ENCODE measurements around the gene PFN2.
A peak's percentile ranks its signal among the peaks of the same experiment; 100 is the strongest.
"Not testable (repeated sequence)": the region's sequence is repeated elsewhere in the genome, so short reads cannot be mapped to it uniquely, and the experiment has no call there.

The PFN2 gene

DNA sequence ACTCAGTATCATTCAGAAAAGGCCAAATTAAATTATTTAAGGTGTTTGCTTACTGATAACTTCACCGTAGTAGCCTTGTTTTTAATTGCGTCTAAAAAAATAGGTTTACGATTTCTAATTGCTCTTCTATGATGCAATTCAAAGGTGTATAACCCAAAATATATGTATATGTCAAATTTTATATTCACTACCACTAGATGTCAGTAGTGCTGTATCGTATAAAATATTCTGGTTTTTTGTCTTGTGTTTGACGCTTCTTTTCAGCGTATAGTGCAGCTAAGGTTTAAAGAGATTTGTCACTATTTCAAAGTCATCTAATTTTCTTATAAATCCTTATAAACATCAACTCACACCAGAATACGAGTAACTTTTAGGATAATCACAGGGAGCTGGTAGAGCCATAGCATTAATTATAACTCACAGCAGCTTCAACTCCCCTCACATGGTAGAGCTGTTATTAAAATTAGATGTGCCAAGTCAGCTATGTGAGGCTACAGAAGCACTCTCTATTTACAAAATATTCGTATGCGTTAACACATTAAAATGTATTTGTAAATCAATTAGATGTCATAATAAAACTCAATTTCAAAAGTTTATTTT is 3.5 kb downstream of the PFN2 start:
- peak; percentile 73 for DNase-seq

DNA sequence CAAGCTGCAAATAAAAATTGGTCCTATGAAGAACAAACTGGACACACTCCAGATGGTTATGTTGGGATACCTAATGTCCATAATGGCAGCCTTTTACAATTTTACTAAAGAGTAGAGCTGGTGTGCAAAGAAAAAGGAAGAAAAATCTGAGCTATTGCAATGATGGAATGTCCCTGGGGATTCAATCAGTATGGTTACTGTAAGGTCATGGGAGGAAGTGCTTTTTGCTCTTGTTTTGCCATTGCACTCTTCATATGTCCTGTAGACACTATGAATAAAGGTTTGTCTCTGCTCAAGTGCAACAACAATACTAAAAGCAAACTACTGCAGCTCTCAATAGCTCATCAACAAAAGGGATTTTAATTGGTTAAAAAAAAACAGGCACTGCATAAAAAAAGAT is 5.4 kb downstream of the PFN2 start:
- no peak for DNase-seq

DNA sequence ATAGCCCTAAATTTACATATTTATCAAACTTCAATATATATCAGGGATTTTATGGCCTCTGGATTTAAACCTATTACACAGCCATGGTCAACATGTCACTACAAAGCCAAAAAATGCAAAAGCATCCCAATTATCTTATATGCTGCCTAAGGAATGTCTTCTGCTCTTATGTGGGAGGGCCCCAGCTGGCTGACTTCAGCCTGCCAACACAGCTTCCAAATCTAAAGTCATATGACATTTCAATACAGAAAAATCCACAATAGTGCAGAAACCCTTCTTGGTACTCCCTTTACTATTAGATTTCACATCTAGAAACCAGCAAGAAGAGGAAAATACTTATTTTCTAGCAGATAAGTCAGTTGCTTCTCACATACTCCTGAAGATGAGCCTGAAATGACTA is 6.4 kb downstream of the PFN2 start:
- DNase-seq = no peak

DNA sequence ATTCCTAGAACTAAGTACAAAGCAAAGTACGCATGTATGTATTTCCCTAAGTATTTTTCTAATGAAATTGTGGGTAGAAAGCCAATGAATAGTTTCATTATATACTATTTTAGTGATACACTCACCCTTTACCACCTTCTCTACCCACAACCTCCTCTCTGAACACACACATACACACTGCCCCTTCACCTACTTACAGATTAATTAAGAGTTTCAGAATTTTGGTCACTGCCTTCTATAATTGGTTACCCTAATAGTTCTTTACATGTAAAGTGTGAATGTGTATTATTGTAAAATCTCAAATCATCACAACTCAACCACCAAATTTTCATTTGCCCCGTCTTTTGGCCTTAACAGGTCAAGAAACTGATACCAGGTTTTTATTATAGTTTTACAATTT is 7.2 kb downstream of the PFN2 start:
- DNase-seq = no peak

DNA sequence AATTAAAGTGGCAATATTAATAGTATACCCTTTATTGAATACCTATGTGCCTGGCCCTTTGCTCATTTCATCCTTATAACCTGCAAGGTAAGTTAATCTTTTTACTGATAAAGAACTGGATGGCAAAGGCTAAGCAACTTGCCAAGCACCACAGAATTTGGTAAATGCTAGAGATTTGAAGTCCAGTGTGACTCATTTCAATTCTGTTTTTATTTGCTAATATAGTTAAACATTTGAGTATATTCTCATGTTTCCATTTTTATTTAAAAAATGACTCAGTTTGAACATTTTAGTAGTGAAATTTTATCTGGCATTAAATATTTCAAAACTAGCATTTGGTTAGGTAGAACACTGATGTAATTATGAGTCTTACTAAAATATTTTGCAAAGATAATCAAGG is 11.3 kb downstream of the PFN2 start:
- no peak for DNase-seq

DNA sequence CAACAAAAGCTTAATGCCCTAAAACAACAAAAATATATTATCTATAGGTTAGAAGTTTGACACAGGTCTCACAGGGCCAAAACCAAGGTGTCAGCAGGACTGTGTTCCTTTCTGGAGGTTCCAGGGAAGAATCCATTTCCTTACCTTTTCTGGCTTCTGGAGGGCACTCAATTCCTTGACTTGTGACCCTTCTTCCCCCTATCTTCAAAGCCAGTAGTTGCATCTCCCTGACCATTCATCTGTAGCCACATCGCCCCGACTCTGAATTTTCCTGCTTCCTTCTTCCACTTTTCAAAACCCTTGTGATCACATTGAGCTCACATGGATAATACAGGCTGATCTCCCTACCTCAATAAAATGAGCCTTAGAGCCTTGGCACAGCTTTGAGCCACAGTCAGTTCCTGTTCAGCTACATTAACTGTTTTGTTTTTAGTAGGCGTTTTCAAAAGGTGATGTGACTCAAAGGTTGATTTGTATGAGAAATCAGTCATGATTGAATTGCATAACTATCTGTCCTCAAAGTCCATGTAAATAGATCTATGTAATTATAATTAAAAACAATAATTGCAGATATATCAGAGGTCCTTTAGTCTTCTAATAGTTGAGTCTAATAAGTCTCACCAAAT is 12.4 kb downstream of the PFN2 start:
- no peak for DNase-seq

DNA sequence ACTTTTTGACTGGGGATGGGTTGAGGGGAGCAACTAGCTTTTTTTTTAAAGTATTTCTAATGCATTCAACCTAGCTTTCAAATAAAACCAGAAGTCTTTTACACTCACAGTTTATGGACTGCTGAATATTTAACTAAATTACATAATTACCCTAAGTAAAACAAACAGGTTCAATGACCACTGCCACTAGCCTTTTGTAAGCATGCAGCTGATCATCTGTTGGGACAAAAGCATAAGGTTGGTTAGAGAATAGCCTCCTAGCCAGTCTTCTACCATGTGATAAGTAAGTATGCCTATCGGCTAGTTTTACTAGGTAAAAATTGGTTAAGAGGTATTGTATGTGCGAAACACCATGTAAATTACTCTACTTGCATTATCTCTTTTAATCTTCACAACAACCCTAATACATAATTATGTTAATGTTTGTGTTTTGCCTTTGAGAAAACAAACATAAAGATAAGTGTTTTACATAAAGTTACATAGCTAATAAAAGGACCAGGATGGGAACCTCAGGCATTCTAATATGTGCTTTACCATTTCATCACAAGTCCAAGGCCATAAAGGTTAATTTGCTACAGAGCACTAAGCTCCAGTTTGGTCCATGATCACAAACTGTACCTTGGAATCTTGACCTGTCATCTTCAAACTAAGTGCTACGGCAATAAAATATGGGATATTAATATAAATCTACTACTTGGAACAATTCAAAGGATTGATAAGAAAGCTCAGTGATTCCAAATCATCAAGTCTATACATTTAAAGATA is 13.2 kb downstream of the PFN2 start:
- DNase-seq = no peak

DNA sequence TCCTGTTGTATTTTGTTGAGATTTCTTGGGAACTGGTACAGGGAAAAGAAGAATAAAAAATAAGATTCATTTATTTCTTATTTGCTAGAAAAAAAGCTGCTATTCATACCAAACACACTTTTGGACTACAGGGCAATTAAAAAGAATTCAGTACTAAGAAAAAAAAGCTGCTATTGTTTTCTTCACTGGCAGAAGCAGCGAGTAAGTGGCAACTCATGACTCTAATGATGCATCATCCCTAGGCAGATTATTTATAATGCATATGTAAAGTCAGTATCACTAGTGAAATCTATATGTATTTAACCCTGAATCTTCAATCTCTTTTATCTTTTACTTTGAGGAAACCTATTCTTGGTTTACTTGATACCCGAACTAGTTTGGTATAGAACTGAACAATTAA is 15.2 kb downstream of the PFN2 start:
- no peak for DNase-seq

DNA sequence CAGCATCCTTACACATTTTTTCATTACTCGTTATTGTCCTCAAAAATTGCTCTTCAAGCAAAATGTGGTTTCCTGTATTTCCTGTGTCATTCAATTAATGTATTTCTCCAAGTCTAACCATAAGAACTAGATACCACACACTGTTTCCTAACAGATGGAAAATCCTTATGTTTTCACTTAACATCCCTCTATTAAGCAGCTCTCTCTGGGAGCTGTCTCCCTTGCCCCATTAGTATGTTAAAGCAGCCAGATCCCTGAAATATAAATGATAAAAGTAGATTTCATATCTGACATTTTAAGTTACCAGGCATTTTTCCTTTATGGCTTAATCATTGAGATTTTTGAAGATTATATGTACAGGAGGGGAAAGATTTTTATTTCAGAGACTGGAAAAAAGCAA is 15.9 kb downstream of the PFN2 start:
- no peak for DNase-seq

DNA sequence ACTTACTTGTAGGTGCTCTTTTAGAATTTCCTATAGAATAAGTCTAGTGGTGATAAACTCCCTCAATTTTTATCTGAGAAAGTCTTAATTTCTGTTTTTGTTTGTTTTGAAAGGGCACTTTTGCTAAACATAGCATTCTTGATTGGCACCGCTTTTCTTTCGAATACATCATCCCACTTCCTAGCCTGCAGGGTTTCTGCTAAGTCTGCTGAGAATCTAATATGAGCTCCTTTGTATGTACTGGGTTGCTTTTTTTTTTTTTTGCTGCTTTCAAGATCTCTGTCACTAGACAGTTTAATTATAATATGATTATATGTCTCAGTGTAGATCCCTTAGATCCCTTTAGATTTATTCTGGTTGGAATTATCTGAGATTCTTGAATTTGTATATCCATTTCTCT is 21.5 kb downstream of the PFN2 start:
- DNase-seq = no peak

DNA sequence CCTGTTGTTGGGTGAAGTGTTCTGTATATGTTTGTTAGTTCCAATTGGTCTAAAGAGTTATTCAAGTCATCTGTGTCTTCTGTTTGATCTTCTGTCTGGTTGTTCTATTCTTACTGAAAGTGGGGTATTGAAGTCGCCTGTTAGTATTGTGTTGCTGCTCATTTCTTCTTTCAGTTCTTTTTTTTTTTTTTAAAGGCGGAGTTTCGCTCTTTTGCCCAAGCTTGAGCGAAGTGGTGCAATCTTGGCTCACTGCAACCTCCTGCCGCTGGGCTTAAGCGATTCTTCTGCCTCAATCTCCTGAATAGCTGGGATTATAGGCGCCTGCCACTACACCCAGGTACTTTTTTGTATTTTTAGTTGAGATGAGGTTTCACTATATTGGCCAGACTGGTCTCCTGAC is 23.5 kb downstream of the PFN2 start:
- no peak for DNase-seq

DNA sequence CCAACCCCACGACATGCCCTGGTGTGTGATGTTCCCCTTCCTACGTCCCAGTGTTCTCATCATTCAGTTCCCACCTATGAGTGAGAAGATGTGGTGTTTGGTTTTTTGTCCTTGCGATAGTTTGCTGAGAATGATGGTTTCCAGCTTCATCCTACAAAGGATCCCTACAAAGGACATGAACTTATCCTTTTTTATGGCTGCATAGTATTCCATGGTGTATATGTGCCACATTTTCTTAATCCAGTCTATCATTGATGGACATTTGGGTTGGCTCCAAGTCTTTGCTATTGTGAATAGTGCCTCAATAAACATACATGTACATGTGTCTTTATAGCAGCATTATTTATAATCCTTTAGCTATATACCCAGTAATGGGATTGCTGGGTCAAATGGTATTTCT is 26.7 kb downstream of the PFN2 start:
- DNase-seq = not testable (repeated sequence)

DNA sequence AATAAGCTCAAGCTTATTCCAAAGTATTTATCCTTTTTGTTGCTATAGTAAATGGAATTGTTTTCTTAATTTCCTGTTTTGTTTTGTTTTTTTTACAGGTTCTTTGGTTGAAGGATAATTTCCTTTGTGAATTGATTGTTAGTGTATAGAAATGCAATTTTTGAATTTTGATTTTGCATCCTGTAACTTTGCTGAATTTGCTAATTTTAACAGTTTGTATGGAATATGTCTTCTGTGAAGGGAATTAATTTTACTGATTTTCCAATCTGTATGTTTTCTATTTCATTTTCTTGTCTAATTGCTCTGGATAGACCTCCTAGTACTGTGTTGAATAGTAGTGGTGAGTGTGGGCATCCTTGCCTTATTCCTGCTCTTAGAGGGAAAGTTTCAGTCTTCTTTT is 28.3 kb downstream of the PFN2 start:
- DNase-seq = no peak

DNA sequence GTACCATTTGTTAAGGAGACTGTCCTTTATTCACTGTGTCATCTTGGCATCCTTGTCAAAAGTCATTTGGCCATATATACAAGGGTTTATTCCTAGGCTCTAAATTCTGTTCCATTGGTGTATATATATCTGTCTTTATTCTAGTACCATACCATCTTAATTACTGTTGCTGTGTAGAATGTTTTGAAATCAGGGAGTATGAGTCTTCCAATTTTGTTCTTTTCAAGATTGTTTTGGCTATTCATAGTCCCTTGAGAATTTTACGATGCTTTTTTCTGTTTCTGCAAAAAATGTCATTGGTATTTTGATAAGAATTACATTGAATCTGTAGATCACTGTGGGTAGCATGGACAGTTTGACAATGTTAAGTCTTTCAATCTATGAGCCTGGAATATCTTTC is 28.7 kb downstream of the PFN2 start:
- no peak for DNase-seq

DNA sequence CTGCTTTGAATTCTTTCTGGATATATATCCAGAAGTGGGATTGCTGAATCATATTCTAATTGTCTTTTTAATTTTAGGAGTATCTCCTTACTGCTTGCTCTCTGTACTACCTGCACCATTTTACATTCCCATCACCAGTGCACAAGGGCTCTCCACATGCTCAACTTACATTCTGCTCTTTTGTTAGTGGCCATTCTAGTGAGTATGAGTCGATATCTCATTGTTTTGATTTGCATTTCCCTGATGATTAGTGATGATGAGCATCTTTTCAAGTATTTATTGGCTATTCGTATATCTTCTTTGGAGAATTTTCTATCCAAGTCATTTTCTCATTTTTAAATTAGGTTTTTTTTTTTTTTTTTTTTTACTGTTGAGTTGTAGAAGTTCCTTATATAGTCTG is 29.5 kb downstream of the PFN2 start:
- no peak for DNase-seq

DNA sequence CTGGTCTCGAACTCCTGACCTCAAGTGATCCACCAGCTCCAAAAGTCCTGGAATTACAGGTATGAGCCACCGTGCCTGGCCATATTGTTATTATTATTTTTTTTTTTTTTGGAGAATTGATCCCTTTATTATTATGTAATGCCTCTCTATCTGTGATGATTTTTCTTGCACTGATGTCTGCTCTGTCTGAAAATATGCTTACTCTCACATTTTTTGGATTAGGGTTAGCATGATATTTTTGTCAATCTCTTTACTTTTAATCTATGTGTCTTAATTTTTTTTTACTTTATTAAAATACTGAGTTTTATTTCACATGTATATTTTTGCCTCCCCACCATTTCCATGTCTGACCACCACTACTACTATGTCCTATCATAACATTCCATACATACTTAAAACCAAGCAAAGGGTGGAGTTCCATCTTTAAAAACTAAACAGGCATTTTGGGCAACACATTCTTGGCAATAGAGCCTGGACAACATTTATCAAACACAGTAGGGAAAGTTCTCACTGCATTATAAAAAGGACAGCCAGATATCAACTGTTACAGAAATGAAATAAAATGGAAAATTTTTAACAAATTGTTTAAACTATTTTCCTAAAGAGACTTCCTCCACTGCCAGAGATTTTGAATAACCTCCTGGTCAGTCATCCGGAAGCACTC is 32.2 kb downstream of the PFN2 start:
- not testable (repeated sequence) for DNase-seq

DNA sequence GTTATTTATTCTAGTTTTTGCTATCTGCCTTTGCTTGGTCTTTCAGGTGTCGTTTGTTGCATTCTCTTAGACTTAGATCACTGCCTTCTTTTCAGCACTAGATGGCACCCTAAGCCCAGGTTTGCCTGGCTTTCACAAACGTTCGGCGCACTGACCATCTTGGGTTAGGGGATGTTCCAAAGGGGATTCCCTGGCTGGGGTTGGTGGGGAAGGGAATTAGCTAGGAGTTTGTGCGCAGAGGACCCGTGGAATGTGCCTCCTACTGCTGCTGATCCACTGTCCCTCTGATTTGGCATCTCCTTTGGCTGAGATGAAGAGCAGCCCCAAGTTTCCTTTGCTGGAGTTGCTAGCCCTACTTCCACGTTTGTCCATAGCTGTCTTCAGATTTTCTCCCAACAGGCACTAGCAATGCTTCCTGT is 33.9 kb downstream of the PFN2 start:
- DNase-seq = peak; percentile 42

DNA sequence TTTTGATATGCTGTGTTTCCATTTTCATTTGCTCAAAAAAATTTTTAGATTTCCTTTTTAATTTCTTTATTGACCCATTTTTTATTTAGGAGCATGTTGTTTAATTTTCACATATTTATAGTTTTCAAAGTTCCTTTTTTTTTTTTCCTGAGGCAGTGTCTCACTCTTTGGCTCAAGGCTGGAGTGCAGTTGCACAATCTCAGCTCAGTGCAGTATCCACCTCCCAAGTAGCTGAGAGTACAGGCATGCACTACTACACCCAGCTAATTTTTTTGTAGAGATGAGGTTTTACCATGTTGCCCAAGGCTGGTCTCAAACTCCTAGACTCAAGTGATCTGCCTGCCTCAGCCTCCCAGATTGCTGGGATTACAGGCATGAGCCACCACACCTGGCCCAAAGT is 36.2 kb downstream of the PFN2 start:
- DNase-seq = no peak

DNA sequence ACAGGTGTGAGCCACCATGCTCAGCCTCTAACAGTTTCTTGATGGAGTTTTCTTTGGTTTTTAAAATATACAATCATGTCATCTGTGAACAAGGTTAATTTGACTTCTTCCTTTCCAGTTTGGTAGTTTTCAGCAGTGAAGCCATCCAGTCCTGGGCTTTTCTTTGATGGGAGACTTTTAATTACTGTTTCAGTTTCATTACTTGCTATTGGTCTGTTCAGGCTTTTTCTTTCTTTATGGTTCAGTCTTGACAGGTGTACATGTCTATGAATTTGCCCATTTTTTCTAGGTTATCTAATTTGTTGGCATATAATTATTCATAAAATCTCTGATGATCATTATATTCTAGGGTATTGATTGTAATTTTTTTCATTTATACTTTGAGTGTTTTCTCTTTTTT is 36.8 kb downstream of the PFN2 start:
- no peak for DNase-seq

DNA sequence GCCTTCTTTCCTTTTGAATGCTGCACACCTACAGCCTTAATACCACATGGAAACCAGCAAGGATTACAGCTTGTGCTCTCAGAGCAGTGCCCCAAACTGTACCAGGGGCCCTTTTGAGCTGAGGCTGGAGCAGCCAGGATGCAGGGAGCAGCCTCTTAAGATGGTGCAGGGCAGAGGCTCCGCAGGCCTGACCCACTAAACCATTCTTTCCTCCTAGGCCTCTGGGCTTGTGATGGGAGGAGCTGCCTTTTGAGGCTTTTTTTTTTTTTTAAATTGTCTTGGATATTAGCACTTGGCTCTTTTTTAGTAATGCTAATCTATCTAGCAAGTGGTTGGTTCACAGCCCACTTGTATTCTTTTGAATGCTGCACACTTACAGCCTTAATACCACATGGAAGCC is 37.7 kb downstream of the PFN2 start:
- no peak for DNase-seq

DNA sequence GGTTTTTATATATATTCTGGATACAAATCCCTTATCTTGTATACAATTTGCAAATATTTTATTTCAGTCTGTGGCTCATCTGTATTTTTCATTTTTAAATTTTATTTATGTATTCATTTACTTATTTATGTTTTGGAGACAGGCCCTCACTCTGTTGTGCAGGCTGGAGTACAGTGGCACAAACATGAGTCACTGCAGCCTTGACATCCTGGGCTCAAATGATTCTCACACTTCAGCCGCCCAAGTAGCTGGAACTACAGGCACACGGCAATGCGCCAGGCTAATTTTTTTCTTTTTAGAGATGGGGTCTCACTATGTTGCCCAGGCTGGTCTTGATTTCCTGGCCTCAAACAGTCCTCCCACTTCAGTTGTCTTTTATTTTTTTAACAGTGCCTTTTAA is 50.6 kb downstream of the PFN2 start:
- no peak for DNase-seq

DNA sequence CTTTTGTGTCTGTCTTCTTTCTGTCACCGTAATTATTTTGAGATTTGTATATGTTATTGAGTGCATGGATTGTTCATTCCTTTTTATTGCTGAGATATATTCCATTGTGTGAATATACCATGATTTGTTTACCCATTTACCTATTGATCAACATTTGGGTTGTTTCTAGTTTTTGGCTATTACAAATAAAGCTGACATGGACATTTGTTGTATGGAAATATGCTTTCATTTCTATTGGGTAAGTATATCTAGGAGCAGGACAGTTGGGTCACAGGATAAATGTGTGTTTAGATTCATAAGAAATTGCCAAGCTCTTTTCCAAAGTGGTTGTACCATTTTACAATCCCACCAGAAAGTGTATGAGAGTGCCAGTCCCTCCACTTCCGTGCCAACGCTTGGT is 51.2 kb downstream of the PFN2 start:
- no peak for DNase-seq

DNA sequence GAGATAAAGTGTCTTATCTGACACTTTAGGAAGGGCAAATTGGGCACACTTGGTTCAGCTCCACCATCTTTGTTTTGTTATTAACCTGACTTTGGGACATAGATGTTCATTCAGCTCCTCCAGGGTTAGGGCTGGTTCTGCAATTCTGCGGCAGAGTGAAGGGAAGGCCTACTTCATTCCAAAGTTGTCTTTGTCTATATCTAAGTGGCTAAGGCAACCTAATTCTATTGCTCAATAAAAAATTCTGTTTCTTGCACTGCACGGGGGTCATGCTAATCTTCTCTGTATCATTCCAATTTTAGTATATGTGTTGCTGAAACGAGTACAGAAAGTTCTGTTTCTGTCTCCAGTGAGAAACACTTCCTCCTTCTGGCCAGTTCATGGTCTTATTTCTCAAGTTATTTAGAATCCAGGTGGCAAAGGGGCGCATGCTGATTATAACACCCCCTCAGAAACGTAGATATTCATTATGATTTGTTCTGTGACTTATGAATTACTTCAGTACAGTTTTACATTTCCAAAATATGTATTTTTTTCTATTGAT is 53.5 kb downstream of the PFN2 start:
- no peak for DNase-seq
